ENCODE results near the gene POLE. TPM values are rescaled to one million over a fixed set of nuclear protein-coding genes. Genes with fewer than 3 reads are reported as not detected.

POLE gene
- total RNA-seq, 2 donors from 2014 or later: 12.5 to 36.9 TPM

- no peaks in the 10 kb centered on the region for H3K4me1 ChIP-seq
- H3K27me3 ChIP-seq: no peaks in the 10 kb centered on the region
- no peaks in the 10 kb centered on the region for H3K9me3 ChIP-seq
- DNase-seq (no peak), ATAC-seq (no peak)
- no peak overlapping the region for H3K27ac ChIP-seq
- intact Hi-C loops (cut with DNase I): no loop called here
- TF ChIP-seq POLR2A (IDR thresholded peaks at IDR 0.05) (no peak), CTCF (IDR thresholded peaks at IDR 0.05) (no peak)
- peaks cover 0 to 13% of the 10 kb centered on the region in 2 donors for H3K36me3 ChIP-seq (replicated peaks in 1 of 2; ENCODE audit: insufficient read depth in 1 of 2, low read depth in 2 of 2)
- H3K4me3 ChIP-seq: no peak overlapping the region
- WGBS, 2 donors: 86 to 94% methylated on average over 7 to 12 of the region's 12 CpGs
Observed at GRCh38 chr12:132639956-132640520, 47.1 kb downstream of the POLE start.

GRCh38 chr12:132638541-132639408, 48.4 kb downstream of the POLE start:
- H3K27ac ChIP-seq: no peak overlapping the region
- peak in 2 of 4 donors; percentile 31 to 49 for DNase-seq
- H3K27me3 ChIP-seq: no peaks in the 10 kb centered on the region
- no peak overlapping the region for H3K4me3 ChIP-seq
- TF ChIP-seq POLR2A (IDR thresholded peaks at IDR 0.05) (no peak), CTCF (IDR thresholded peaks at IDR 0.05) (peak; percentile 51 to 62 (median 60))
- H3K36me3 ChIP-seq (replicated peaks in 1 of 2; ENCODE audit: insufficient read depth in 1 of 2, low read depth in 2 of 2): peaks cover 0 to 13% of the 10 kb centered on the region in 2 donors
- WGBS, 2 donors: 79 to 92% methylated on average over 16 to 25 of the region's 25 CpGs
- intact Hi-C loops (cut with DNase I): no loop called here
- H3K4me1 ChIP-seq: no peaks in the 10 kb centered on the region
- peak; percentile 36 for ATAC-seq
- H3K9me3 ChIP-seq: no peaks in the 10 kb centered on the region

GRCh38 chr12:132637811-132638210, 49.3 kb downstream of the POLE start:
- no peak for DNase-seq
- WGBS, 2 donors: 89% methylated on average over 18 of the region's 18 CpGs
- Histone ChIP-seq H3K27me3 (no peaks in the 10 kb centered on the region), H3K36me3 (replicated peaks in 1 of 2; ENCODE audit: insufficient read depth in 1 of 2, low read depth in 2 of 2) (peaks cover 0 to 10% of the 10 kb centered on the region in 2 donors), H3K4me3 (no peak overlapping the region), H3K9me3 (no peaks in the 10 kb centered on the region), H3K27ac (no peak overlapping the region), H3K4me1 (no peaks in the 10 kb centered on the region)
- TF ChIP-seq CTCF (IDR thresholded peaks at IDR 0.05): no peak
- no peak for TF ChIP-seq POLR2A (IDR thresholded peaks at IDR 0.05)
- no peak for ATAC-seq
- intact Hi-C loops (cut with DNase I): no loop called here

- Histone ChIP-seq H3K27ac (no peak overlapping the region), H3K27me3 (no peaks in the 10 kb centered on the region), H3K36me3 (replicated peaks in 1 of 2; ENCODE audit: insufficient read depth in 1 of 2, low read depth in 2 of 2) (peaks cover 6 to 8% of the 10 kb centered on the region in 2 donors), H3K9me3 (no peaks in the 10 kb centered on the region), H3K4me3 (no peak overlapping the region), H3K4me1 (no peaks in the 10 kb centered on the region)
- ATAC-seq (no peak), DNase-seq (no peak)
- WGBS, 2 donors: 87 to 88% methylated on average over 23 to 29 of the region's 29 CpGs
- intact Hi-C loops (cut with DNase I): no loop called here
- TF ChIP-seq CTCF (IDR thresholded peaks at IDR 0.05) (no peak), POLR2A (IDR thresholded peaks at IDR 0.05) (no peak)
Observed at GRCh38 chr12:132635076-132635955, 51.8 kb downstream of the POLE start.

Measured in body of pancreas (tissue), 4 donors.